GM21723 (cell line): ENCODE results near the gene LDLRAD3.
"Not testable (repeated sequence)": the region's sequence is repeated elsewhere in the genome, so short reads cannot be mapped to it uniquely, and the experiment has no call there.

Experiments used
- ATAC-seq: cut with Tn5 transposase; IDR thresholded peaks from one replicate; pipeline ENCODE4 v1.9.1; 2021; ENCODE audit warnings: mild to moderate bottlenecking, moderate library complexity; ENCODE audit not compliant: unreplicated experiment

LDLRAD3 gene

DNA sequence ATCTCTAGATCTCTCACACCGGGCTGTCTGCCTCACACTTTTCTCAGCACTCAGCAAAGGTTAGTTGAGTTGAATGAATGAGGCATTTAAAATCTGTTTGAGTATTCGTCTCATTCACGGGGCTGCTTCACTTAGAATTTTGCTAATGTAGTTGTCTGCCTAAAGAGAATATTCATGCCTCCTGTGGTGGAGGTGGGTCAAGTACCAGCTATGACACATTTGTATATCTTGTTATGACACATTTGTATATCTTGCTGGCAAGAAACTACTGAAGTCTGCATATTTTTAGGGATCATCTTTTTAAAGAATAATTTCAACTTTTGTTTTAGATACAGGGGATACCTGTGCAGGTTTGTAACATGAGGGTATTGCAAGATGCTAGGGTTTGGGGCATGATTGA lies 43.1 kb downstream of the LDLRAD3 start:
- ATAC-seq: no peak

DNA sequence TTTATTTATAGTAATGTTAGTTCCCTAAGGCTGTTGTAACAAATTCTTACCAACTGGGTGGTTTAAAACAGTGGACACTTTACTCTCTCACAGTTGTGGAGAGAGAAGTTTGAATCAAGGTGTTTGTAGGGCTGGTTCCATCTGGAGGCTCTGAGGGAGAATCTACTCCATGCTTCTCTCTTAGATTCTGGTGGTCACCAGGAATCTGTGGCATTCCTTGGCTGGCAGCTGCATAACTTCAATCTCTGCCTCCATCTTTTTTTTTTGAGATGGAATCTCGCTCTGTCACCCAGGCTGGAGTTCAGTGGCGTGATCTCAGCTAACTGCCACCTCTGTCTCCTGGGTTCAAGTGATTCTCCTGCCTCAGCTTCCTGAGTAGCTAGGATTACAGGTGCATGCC lies 46.3 kb downstream of the LDLRAD3 start:
- ATAC-seq: no peak

- no peak for ATAC-seq
Measured at GRCh38 chr11:35990816-35991215, 47.0 kb downstream of the LDLRAD3 start.

GRCh38 chr11:35992548-35992947 lies 48.7 kb downstream of the LDLRAD3 start:
- ATAC-seq: no peak

DNA sequence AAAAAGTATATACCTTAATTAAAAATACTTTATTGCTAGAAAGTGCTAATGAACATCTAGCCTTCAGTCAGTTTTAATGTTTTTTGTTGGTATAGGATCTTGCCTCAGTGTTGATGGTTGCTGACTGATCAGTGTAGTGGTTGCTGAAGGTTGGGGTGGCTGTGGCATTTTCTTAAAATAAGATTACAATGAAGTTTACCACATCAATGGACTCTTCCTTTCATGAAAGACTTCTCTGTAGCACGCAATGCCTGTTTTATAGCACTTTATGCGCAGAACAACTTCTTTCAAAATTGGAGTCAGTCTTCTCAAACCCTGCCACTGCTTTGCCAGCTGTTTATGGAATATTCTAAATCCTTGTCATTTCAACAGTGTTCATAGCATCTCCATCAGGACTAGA lies 50.6 kb downstream of the LDLRAD3 start:
- no peak for ATAC-seq

DNA sequence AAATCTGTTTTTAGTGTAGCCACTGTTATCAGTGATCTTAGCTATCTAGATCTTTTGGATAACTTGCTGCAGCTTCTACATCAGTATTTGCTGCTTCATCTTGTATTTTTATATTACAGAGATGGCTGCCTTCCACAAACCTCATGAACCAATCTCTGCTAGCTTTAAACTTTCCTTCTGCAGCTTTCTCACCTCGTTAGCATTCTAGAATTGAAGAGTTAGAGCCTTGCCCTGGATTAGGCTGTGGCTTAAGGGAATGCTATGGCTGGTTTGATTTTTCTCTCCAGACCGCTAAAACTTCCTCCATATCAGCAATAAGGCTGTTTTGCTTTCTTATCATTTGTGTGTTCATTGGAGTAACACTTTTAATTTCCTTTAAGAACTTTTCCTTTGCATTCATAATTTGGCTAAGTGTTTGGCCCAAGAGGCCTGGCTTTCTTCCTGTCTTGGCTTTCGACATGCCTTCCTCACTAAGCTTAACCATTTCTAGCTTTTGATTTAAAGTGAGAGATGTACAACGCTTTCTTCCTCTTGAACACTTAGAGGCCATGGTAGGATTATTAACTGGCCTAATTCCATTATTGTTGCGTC lies 51.9 kb downstream of the LDLRAD3 start:
- ATAC-seq: no peak

DNA sequence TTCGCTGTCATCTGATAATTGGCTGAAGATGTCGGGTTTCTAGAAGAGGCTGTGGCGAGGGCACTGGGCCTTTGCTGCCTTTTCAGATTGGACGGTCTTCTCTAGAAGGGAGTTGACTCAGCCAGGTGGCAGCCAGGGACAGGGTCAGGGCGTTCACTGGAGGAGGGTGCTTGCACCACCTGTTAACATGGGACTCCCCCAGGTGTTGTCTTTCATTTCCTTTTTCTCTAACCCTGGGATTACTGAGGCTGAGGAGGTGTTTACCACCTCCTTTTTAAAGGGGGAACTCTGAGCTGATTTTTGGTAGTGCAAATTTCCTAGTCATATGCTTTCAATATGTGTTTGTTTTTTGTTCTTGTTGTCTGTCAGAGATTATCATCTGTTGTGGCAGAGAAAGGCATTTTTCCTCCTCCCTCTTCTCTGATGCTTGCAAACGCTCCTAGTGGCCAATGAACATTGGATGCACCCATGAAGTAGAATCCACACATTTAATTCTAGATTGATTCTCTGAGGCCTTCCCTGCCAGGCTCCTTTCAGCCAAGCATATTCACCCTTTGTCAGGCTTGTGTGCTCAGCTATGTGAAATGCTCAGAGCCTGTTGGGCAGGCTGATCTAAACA lies 54.1 kb downstream of the LDLRAD3 start:
- no peak for ATAC-seq

DNA sequence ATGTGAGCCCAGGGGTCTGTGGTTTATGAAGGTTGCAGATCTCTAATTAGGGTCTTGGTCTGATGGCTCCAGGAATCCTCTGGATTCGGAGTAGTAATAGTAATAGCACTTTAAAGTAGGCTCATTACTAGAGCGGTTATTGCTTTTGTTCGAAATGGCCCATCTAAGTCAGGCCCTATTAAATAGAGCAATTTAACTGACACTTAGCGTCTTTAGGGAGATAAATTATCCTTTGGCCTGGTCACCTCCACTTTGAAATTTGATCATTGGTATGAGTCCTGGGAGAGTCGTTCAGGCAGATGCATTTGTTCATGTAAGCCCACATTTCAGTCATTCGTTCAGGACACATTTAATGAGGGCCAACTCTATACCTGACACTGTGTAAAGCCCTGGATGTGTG lies 54.8 kb downstream of the LDLRAD3 start:
- no peak for ATAC-seq

DNA sequence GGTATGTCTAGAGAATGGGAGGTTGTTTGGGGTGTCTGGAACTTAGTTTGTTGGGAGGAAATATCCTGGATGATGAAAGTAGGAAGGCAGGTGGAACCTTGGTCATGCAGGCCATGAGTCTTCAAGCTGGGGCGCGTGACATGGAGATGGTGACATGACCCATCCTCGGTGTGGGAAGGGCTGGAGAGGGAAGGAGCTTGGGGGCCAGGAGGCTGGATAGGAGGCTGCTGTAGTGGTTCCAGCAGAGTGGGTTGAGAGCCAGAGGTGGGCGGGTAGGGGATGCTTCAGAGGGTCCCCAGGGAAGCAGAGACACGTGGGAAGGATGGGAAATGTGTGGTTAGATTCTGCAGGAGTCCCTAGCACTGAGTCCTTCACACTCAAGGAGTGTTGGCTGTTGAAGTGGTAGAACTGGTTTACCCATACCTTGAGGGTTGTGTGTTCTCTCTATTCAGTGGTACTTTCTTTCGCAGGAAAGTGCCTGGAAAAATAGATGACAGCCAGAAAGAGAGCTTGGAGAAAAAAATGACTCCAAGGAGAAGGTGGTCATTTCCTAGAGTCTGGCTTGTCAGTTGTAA lies 56.8 kb downstream of the LDLRAD3 start:
- no peak for ATAC-seq

DNA sequence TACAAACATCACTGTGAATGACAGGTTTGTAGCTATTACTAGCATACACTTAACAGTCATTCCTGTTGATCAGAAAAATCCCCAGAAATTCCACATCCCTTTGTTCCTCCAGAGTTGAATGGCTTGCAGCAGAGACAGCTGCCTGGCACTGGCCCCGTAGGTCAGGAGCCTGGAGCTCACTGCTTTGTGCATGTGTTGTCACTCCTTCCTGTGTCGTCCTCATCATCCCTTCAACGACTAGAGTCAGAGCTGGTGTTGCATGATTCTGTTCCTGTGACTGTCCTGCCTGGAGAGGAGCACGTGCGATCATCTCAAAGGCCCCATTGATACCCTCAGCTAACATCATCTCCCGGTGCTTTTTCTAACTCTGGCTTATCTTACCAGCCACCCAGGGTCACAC lies 58.3 kb downstream of the LDLRAD3 start:
- ATAC-seq: no peak

- no peak for ATAC-seq
Measured at GRCh38 chr11:36002796-36003195, 58.9 kb downstream of the LDLRAD3 start.

DNA sequence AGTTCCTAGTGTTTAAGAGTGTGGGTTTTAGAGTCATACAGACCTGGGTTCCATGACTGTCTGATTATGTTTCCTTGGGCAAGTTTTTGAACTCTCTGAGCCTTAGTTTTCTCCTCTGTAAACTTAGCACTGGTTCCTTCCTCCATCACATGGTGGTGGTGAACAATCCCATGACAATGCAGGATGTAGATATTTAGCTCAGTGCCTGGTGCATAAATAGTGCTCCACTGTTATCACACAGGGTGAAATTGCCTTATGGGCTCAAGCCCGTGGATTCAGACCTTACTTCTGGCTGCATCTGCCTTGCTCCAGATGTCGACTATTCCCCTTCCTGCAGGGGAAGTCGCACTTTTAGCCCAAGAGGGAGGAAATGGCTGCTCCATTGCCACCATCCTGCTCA lies 62.7 kb downstream of the LDLRAD3 start:
- no peak for ATAC-seq

DNA sequence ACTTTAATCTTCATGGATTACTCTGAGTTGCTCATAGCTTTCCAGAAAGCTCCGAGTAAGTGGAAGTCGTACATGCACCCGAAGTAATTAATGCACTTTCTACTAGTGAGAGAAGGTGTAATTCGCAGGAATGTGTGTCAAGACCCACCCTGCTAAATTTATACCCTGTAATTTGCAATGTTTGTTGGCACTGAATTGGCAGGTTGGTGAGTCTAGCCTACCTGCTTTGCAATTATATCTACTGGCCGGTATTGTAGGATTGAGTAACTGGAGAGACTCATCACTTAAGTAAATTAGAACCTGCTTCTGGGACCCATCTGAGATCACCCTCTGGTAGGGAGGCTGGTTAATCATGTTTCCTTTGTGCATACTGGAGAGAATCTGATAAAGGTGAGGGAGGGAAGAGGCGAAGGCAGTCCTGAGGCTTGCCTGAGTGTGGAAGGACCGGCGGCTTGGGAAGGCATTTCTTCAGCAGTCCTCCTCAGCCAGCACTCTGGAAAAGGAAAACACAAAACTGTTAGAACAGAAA lies 63.3 kb downstream of the LDLRAD3 start:
- ATAC-seq: no peak

- ATAC-seq: no peak
Measured at GRCh38 chr11:36008584-36008983, 64.7 kb downstream of the LDLRAD3 start.

GRCh38 chr11:36009473-36009872 lies 65.6 kb downstream of the LDLRAD3 start:
- no peak for ATAC-seq

DNA sequence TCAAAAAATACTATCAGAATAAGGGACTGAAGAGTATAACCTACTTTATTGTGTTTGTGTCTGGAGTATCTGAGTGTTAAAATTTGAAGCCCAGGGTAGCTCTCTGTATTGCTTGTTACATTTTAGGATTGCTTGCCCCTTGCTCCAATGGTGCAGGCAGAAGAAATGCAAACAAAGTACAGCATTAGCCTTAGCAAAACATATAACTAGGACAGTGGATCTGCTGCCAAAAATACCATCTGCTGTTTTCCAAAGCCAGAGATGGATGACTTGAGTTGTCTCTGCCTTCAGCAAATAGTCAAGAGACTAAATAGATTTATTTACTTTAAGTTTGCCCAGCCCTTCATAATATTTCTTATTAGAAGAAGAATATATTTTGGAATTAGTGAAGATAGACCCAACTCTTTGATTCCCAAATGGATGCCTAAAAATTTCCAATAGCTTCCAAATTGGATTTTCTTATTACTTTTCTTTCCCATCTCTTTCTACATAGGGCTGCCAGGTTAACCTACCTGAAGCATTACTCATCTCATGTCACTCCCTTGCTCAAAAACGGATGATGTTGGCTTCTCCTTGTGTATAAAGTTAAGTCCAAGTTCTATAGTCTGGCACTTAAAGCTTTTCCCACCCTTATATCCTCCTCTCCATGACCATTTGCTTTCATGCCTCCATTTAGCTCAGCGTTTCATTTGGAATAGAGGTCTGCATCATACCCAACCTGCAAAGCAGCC lies 66.3 kb downstream of the LDLRAD3 start:
- no peak for ATAC-seq

- ATAC-seq: no peak
Measured at GRCh38 chr11:36011574-36011973, 67.7 kb downstream of the LDLRAD3 start.

DNA sequence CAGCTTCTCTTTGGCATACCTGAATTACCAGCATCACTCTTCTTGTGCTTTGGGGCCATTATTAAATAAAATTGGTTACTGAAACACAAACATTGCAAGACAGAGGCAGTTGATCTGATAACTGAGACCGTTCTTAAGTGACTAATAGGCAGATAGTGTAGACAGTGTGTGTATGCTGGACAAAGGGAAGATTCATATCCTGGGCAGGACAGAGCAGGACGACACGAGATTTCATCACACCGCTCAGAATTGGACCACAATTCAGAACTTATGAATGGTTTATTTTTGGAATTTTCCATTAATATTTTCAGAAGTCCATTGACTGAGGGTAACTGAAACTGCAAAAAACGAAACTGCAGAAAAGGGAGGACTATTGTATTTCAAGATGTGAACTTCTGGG lies 68.6 kb downstream of the LDLRAD3 start:
- ATAC-seq: no peak

- no peak for ATAC-seq
Measured at GRCh38 chr11:36012979-36013378, 69.1 kb downstream of the LDLRAD3 start.

DNA sequence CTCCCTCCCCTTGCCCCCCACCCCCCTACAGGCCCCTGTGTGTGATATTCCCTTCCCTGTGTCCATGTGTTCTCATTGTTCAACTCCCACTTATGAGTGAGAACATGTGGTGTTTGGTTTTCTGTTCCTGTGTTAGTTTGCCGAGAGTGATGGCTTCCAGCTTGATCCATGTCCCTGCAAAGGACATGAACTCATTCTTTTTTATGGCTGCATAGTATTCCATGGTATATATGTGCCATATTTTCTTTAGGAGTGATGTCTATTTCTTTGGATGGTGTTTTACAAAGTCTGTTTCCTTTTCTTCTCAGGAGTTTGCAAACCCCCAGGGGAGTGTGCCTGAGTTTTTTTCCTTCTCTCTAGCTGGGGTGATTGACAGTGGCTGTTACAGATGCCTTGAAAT lies 69.6 kb downstream of the LDLRAD3 start:
- not testable (repeated sequence) for ATAC-seq

GRCh38 chr11:36013950-36014897 lies 70.4 kb downstream of the LDLRAD3 start:
- ATAC-seq: no peak
